PFSK-1 (cell line): ENCODE measurements around the gene POP7.

Experiments used
- FOXP2 ChIP-seq: optimal IDR thresholded peaks from 2 replicates; pipeline ENCODE3; 2011; ENCODE audit warnings: borderline replicate concordance, control low read depth, inconsistent platforms; ENCODE audit not compliant: insufficient read depth; ENCODE audit errors: extremely low read length, extremely low read depth
- POLR2AphosphoS5 ChIP-seq: IDR thresholded peaks from 2 replicates; pipeline ENCODE4 v1.6.1; 2012; ENCODE audit warnings: low read depth, mild to moderate bottlenecking, control low read depth, low read length, moderate library complexity
- SIN3A ChIP-seq: IDR thresholded peaks from 2 replicates; pipeline ENCODE4 v1.6.1; 2012; ENCODE audit warnings: mild to moderate bottlenecking, low read length, moderate library complexity, borderline replicate concordance; ENCODE audit not compliant: insufficient read depth
- TAF1 ChIP-seq: IDR thresholded peaks from 2 replicates; pipeline ENCODE4 v1.6.1; 2012; ENCODE audit warnings: low read length, control low read depth, borderline replicate concordance; ENCODE audit not compliant: insufficient read depth
- TF ChIP-seq, protein P1 (sequence below), 2 experiments: IDR thresholded peaks; 2 replicates each; pipeline versions ENCODE4 v1.6.1 to v1.8.0; 2011 to 2012; ENCODE audit warnings: low read depth in 2 of 2, low read length in 2 of 2, control low read depth in 1 of 2, inconsistent platforms in 1 of 2, mild to moderate bottlenecking in 1 of 2, moderate library complexity in 1 of 2; ENCODE audit not compliant: insufficient read depth in 1 of 2

GRCh38 chr7:100689230-100690135 is 16.4 kb upstream of the POP7 start:
- TF ChIP-seq POLR2AphosphoS5 (no peak), SIN3A (no peak), TAF1 (no peak), FOXP2 (no peak)
- TF ChIP-seq, protein P1, sequence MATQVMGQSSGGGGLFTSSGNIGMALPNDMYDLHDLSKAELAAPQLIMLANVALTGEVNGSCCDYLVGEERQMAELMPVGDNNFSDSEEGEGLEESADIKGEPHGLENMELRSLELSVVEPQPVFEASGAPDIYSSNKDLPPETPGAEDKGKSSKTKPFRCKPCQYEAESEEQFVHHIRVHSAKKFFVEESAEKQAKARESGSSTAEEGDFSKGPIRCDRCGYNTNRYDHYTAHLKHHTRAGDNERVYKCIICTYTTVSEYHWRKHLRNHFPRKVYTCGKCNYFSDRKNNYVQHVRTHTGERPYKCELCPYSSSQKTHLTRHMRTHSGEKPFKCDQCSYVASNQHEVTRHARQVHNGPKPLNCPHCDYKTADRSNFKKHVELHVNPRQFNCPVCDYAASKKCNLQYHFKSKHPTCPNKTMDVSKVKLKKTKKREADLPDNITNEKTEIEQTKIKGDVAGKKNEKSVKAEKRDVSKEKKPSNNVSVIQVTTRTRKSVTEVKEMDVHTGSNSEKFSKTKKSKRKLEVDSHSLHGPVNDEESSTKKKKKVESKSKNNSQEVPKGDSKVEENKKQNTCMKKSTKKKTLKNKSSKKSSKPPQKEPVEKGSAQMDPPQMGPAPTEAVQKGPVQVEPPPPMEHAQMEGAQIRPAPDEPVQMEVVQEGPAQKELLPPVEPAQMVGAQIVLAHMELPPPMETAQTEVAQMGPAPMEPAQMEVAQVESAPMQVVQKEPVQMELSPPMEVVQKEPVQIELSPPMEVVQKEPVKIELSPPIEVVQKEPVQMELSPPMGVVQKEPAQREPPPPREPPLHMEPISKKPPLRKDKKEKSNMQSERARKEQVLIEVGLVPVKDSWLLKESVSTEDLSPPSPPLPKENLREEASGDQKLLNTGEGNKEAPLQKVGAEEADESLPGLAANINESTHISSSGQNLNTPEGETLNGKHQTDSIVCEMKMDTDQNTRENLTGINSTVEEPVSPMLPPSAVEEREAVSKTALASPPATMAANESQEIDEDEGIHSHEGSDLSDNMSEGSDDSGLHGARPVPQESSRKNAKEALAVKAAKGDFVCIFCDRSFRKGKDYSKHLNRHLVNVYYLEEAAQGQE (IDR thresholded peaks at IDR 0.05; ENCODE audit: insufficient read depth in 1 of 2, low read depth in 2 of 2, low read length in 2 of 2), result no peak
